H1 (cell line): ENCODE data around the gene NETO1. TPM values are rescaled to one million over a fixed set of nuclear protein-coding genes. Genes with fewer than 3 reads are reported as not detected.

Source experiments
- CTCF ChIA-PET: fragments of 300-600 bp; sonication (Branson Sonifier 250); formaldehyde crosslinking; loops from one replicate; lab custom pipeline; 2021; ENCODE audit not compliant: partially characterized antibody; lab: Charles Lee
- POLR2A ChIA-PET: fragments of 300-600 bp; sonication (Branson Sonifier 250); formaldehyde crosslinking; loops from one replicate; lab custom pipeline; 2021; ENCODE audit warnings: inconsistent platforms; ENCODE audit not compliant: partially characterized antibody; lab: Charles Lee
- DNase-seq, 2 experiments: peaks; one replicate each; pipeline versions ENCODE4 v3.0.0 to v3.0.0-alpha.2; 2010 to 2022; ENCODE audit warnings: low spot score in 2 of 2, low read depth in 1 of 2, mixed read lengths in 1 of 2
- FAIRE-seq: peaks from 2 replicates; lab custom pipeline; 2011; peaks lifted over from hg19 to GRCh38; lab: Jason Lieb, UNC
- H2AFZ ChIP-seq: 2 replicates; pipeline ENCODE4 v1.8.1; 2012; ENCODE audit warnings: low read length, inconsistent platforms
- H2AK5ac ChIP-seq: 2 replicates; pipeline ENCODE4 v1.6.1; 2013; ENCODE audit warnings: low read depth, low read length
- H2BK120ac ChIP-seq: replicated peaks from 2 replicates; pipeline ENCODE3; 2013; ENCODE audit warnings: low read depth, low read length, inconsistent platforms
- H2BK12ac ChIP-seq: 2 replicates; pipeline ENCODE4 v1.6.1; 2013; ENCODE audit warnings: low read depth, low read length
- H2BK15ac ChIP-seq: 2 replicates; pipeline ENCODE4 v1.6.1; 2013; ENCODE audit warnings: low read length
- H2BK20ac ChIP-seq: 2 replicates; pipeline ENCODE4 v1.6.1; 2013; ENCODE audit warnings: low read length
- H2BK5ac ChIP-seq: 2 replicates; pipeline ENCODE4 v1.6.1; 2013; ENCODE audit warnings: low read depth, low read length
- H3K14ac ChIP-seq: 2 replicates; pipeline ENCODE4 v1.6.1; 2013; ENCODE audit warnings: inconsistent platforms; ENCODE audit not compliant: insufficient read length
- H3K18ac ChIP-seq: 2 replicates; pipeline ENCODE4 v1.6.1; 2013; ENCODE audit warnings: low read length; ENCODE audit errors: extremely low read depth
- H3K23ac ChIP-seq: 2 replicates; pipeline ENCODE4 v1.6.1; 2013; ENCODE audit warnings: inconsistent platforms; ENCODE audit not compliant: insufficient read length
- H3K23me2 ChIP-seq: 2 replicates; pipeline ENCODE4 v1.6.1; 2013; ENCODE audit warnings: low read depth, low read length
- H3K27ac ChIP-seq: 2 replicates; pipeline ENCODE4 v1.6.1; 2011; ENCODE audit warnings: low read depth, low read length, inconsistent platforms
- H3K27me3 ChIP-seq, 4 experiments: replicated peaks in 1 of 4; 1 replicate in 1 of 4; 2 replicates in 3 of 4; pipeline versions ENCODE4 v1.6.1 to v1.8.1; 2011 to 2013; ENCODE audit warnings: low read length in 3 of 4, mild to moderate bottlenecking in 3 of 4, inconsistent platforms in 2 of 4, mixed read lengths in 2 of 4, moderate library complexity in 1 of 4; ENCODE audit not compliant: control insufficient read depth in 3 of 4, insufficient read depth in 3 of 4; ENCODE audit errors: extremely low read depth in 1 of 4
- H3K36me3 ChIP-seq, 4 experiments: 2 replicates each; pipeline versions ENCODE4 v1.6.1 to v1.8.1; 2011 to 2013; ENCODE audit warnings: mild to moderate bottlenecking in 4 of 4, low read length in 3 of 4, moderate library complexity in 2 of 4, control low read depth in 1 of 4, inconsistent platforms in 1 of 4; ENCODE audit not compliant: insufficient read depth in 4 of 4, control insufficient read depth in 2 of 4
- H3K4ac ChIP-seq: replicated peaks from 2 replicates; pipeline ENCODE3; 2013; ENCODE audit warnings: low read length, low read depth, mixed read lengths, inconsistent platforms; ENCODE audit not compliant: insufficient read length
- H3K4me1 ChIP-seq, 4 experiments: replicated peaks in 1 of 4; 1 replicate in 1 of 4; 2 replicates in 3 of 4; pipeline versions ENCODE4 v1.6.1 to v1.8.1; 2011 to 2013; ENCODE audit warnings: low read length in 3 of 4, inconsistent platforms in 2 of 4, mixed read lengths in 1 of 4; ENCODE audit not compliant: insufficient read depth in 4 of 4, control insufficient read depth in 3 of 4
- H3K4me2 ChIP-seq, 2 experiments: 2 replicates each; pipeline versions ENCODE4 v1.6.1 to v1.8.1; 2011 to 2013; ENCODE audit warnings: low read depth in 2 of 2, low read length in 2 of 2, control low read depth in 1 of 2, inconsistent platforms in 1 of 2, mild to moderate bottlenecking in 1 of 2; ENCODE audit not compliant: insufficient read depth in 1 of 2
- H3K4me3 ChIP-seq, 4 experiments: fragments of 200-600, 300-600 bp in 1 of 4; sonication (generic), shearing (Covaris generic), sonication (Bioruptor Twin) in 1 of 4; 2 replicates each; pipeline versions ENCODE4 v1.5.1 to v1.8.1; 2011 to 2016; ENCODE audit warnings: low read length in 4 of 4, low read depth in 3 of 4, control low read depth in 2 of 4, inconsistent platforms in 2 of 4, mild to moderate bottlenecking in 2 of 4, mixed read lengths in 1 of 4, moderate library complexity in 1 of 4; ENCODE audit not compliant: insufficient read depth in 2 of 4; ENCODE audit errors: extremely low read depth in 1 of 4
- H3K56ac ChIP-seq: replicated peaks from 2 replicates; pipeline ENCODE3; 2013; ENCODE audit warnings: low read depth, mild to moderate bottlenecking, mixed read lengths, low read length, inconsistent platforms; ENCODE audit not compliant: insufficient read length
- H3K79me1 ChIP-seq: 2 replicates; pipeline ENCODE4 v1.6.1; 2013; ENCODE audit warnings: low read depth, low read length, control low read depth
- H3K79me2 ChIP-seq, 2 experiments: 2 replicates each; pipeline versions ENCODE4 v1.6.1 to v1.8.1; 2012 to 2013; ENCODE audit warnings: low read length in 2 of 2, mild to moderate bottlenecking in 2 of 2, inconsistent platforms in 1 of 2; ENCODE audit not compliant: insufficient read depth in 2 of 2, control insufficient read depth in 1 of 2
- H3K9ac ChIP-seq, 4 experiments: replicated peaks in 1 of 4; 1 replicate in 1 of 4; 2 replicates in 3 of 4; pipeline versions ENCODE4 v1.6.1 to v1.8.1; 2011 to 2013; ENCODE audit warnings: low read depth in 3 of 4, low read length in 3 of 4, control low read depth in 2 of 4, mild to moderate bottlenecking in 2 of 4, moderate library complexity in 2 of 4, inconsistent platforms in 1 of 4; ENCODE audit errors: extremely low read depth in 1 of 4
- H3K9me3 ChIP-seq, 2 experiments: 2 replicates each; pipeline versions ENCODE4 v1.6.1 to v1.8.1; 2012 to 2013; ENCODE audit warnings: mild to moderate bottlenecking in 2 of 2, moderate library complexity in 2 of 2, control low read depth in 1 of 2, inconsistent platforms in 1 of 2, low read depth in 1 of 2, low read length in 1 of 2, mixed read lengths in 1 of 2; ENCODE audit not compliant: insufficient read depth in 2 of 2
- H4K20me1 ChIP-seq, 2 experiments: replicated peaks in 1 of 2; 2 replicates each; pipeline versions ENCODE3 to v1.8.1; 2011 to 2013; ENCODE audit warnings: inconsistent platforms in 2 of 2, low read length in 2 of 2, mild to moderate bottlenecking in 1 of 2; ENCODE audit not compliant: insufficient read depth in 2 of 2, control insufficient read depth in 1 of 2
- H4K5ac ChIP-seq: 2 replicates; pipeline ENCODE4 v1.6.1; 2013; ENCODE audit warnings: low read length, low read depth, mixed read lengths, inconsistent platforms; ENCODE audit not compliant: insufficient read length
- H4K8ac ChIP-seq: 2 replicates; pipeline ENCODE4 v1.8.0; 2013; ENCODE audit warnings: mild to moderate bottlenecking, moderate library complexity, low read length, inconsistent platforms; ENCODE audit not compliant: insufficient read depth; ENCODE audit errors: extremely low read depth
- H4K91ac ChIP-seq: replicated peaks from 2 replicates; pipeline ENCODE3; 2013; ENCODE audit warnings: low read length, mixed read lengths, inconsistent platforms; ENCODE audit not compliant: insufficient read length
- BRCA1 ChIP-seq: IDR thresholded peaks from 2 replicates; pipeline ENCODE4 v1.6.1; 2012; ENCODE audit warnings: low read depth, low read length, improper control_type of control experiment
- EZH2 ChIP-seq: fragments of 200-600 bp; sonication (generic); IDR thresholded peaks from 2 replicates; pipeline ENCODE4 v1.7.1; 2012; ENCODE audit warnings: low read depth, mild to moderate bottlenecking, moderate library complexity, low read length, inconsistent platforms; ENCODE audit not compliant: severe bottlenecking
- POU5F1 ChIP-seq: IDR thresholded peaks from 2 replicates; pipeline ENCODE4 v1.6.1; 2011; ENCODE audit warnings: low read depth, mild to moderate bottlenecking, low read length, moderate library complexity
- SAP30 ChIP-seq: fragments of 300-600 bp; sonication (generic); IDR thresholded peaks from 2 replicates; pipeline ENCODE4 v1.7.1; 2012; ENCODE audit warnings: low read length, moderate library complexity, mild to moderate bottlenecking, inconsistent platforms; ENCODE audit not compliant: insufficient read depth, insufficient replicate concordance
- WGBS, 2 experiments: shearing (Covaris generic) in 1 of 2; methylation state at CpG; one replicate each; pipeline versions ENCODE4 v1.1.6 to v1.1.7; 2013 to 2015; ENCODE audit warnings: low lambda C conversion rate in 2 of 2, mixed read lengths in 2 of 2, inconsistent platforms in 1 of 2, low coverage in 1 of 2, missing lambda C conversion rate in 1 of 2; ENCODE audit not compliant: insufficient replicate concordance in 2 of 2, insufficient coverage in 1 of 2, insufficient read length in 1 of 2; ENCODE audit errors: extremely low coverage in 1 of 2, missing lambda C conversion rate in 1 of 2; 5-methylcytosine and 5-hydroxymethylcytosine counted together
- polyA plus RNA-seq, 7 experiments: library from polyadenylated mRNA; depleted of rRNA in 3 of 7; stranded (reverse) in 5 of 7; unstranded in 2 of 7; fragments of >200 nt in 5 of 7; fragments of 200-250 nt in 2 of 7; gene quantifications; 1 replicate in 5 of 7; 2 replicates in 1 of 7; 4 replicates in 1 of 7; pipeline versions ENCODE4 v1.2.1 to v1.2.3, GENCODE V29; 2011 to 2013; ENCODE audit warnings: missing spikeins in 2 of 7, mixed read lengths in 2 of 7
- total RNA-seq: library from RNA; stranded (reverse); fragmentation: NEBNext Ultra II Directional; extraction: Animal tissue kit (Norgen Biotek cat#: 25700); gene quantifications from 2 replicates; pipeline ENCODE4 v1.2.1, GENCODE V29; 2021
- TF ChIP-seq, protein P1 (sequence below): IDR thresholded peaks from 2 replicates; pipeline ENCODE4 v1.6.1; 2011; ENCODE audit warnings: low read length, improper control_type of control experiment
- TF ChIP-seq, protein P2 (sequence below): IDR thresholded peaks from 2 replicates; pipeline ENCODE4 v1.6.1; 2012; ENCODE audit warnings: inconsistent platforms
- TF ChIP-seq, protein P3 (sequence below), 3 experiments: IDR thresholded peaks; 1 replicate in 2 of 3; 2 replicates in 1 of 3; pipeline versions ENCODE4 v1.5.1 to v1.6.1; 2011; ENCODE audit warnings: low read length in 3 of 3, mild to moderate bottlenecking in 3 of 3, inconsistent platforms in 2 of 3, low read depth in 1 of 3, moderate library complexity in 1 of 3; ENCODE audit not compliant: insufficient read depth in 1 of 3; ENCODE audit errors: control extremely low read depth in 1 of 3

The NETO1 gene
- total and polyA plus RNA-seq, 2 of the 8 experiments (the other 6 are each of a cell fraction or from before 2014, with no cell fraction given): 3.0 to 19.3 TPM

DNA sequence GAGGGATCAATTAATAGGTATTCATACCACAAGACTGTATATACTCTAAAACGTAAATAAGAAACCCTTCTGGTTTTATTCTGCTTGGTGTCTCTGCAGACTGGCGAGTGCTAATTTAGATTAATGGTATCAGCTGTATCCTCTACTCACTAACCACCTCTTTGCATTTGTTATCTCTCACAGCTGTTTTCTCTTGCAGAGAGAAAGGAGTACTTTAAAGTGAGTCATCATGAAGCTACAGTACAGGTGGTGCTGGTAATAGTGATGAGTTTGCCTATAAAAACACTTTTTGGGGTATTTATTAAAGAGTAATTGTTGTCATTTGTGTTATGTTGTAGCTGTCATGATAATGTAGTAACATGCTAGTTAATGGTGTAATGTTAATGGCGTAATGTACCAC, 147.7 kb downstream of the NETO1 start:
- POLR2A ChIA-PET: no interaction called here
- Histone ChIP-seq H3K79me2 (no peaks in the 10 kb centered on the region), H3K27me3 (no peaks in the 10 kb centered on the region), H2AK5ac (no peak overlapping the region), H2BK5ac (no peak overlapping the region), H3K18ac (no peak overlapping the region), H4K5ac (no peak overlapping the region), H2BK12ac (no peak overlapping the region), H4K8ac (no peak overlapping the region), H3K9ac (no peak overlapping the region), H3K4me2 (no peak overlapping the region), H3K56ac (no peak overlapping the region), H2BK20ac (no peak overlapping the region), H3K9me3 (no peaks in the 10 kb centered on the region), H3K27ac (no peak overlapping the region), H3K23ac (no peak overlapping the region), H3K4me3 (no peak overlapping the region), H2AFZ (no peak overlapping the region), H4K91ac (no peak overlapping the region), H2BK15ac (no peak overlapping the region), H2BK120ac (no peak overlapping the region), H4K20me1 (no peaks in the 10 kb centered on the region), H3K79me1 (no peaks in the 10 kb centered on the region), H3K4me1 (no peaks in the 10 kb centered on the region), H3K4ac (no peak overlapping the region), H3K14ac (no peak overlapping the region), H3K36me3 (no peaks in the 10 kb centered on the region), H3K23me2 (no peaks in the 10 kb centered on the region)
- FAIRE-seq (no peak), DNase-seq (no peak)
- CTCF ChIA-PET: no interaction called here
- TF ChIP-seq EZH2 (no peak), BRCA1 (no peak), SAP30 (no peak), POU5F1 (no peak)
- TF ChIP-seq, protein P1, sequence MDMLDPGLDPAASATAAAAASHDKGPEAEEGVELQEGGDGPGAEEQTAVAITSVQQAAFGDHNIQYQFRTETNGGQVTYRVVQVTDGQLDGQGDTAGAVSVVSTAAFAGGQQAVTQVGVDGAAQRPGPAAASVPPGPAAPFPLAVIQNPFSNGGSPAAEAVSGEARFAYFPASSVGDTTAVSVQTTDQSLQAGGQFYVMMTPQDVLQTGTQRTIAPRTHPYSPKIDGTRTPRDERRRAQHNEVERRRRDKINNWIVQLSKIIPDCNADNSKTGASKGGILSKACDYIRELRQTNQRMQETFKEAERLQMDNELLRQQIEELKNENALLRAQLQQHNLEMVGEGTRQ: no peak
- TF ChIP-seq, protein P2, sequence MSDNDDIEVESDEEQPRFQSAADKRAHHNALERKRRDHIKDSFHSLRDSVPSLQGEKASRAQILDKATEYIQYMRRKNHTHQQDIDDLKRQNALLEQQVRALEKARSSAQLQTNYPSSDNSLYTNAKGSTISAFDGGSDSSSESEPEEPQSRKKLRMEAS: no peak
- TF ChIP-seq, protein P3, sequence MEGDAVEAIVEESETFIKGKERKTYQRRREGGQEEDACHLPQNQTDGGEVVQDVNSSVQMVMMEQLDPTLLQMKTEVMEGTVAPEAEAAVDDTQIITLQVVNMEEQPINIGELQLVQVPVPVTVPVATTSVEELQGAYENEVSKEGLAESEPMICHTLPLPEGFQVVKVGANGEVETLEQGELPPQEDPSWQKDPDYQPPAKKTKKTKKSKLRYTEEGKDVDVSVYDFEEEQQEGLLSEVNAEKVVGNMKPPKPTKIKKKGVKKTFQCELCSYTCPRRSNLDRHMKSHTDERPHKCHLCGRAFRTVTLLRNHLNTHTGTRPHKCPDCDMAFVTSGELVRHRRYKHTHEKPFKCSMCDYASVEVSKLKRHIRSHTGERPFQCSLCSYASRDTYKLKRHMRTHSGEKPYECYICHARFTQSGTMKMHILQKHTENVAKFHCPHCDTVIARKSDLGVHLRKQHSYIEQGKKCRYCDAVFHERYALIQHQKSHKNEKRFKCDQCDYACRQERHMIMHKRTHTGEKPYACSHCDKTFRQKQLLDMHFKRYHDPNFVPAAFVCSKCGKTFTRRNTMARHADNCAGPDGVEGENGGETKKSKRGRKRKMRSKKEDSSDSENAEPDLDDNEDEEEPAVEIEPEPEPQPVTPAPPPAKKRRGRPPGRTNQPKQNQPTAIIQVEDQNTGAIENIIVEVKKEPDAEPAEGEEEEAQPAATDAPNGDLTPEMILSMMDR (IDR thresholded peaks at IDR 0.05; ENCODE audit: control extremely low read depth in 1 of 3, insufficient read depth in 1 of 3, low read depth in 1 of 3, low read length in 3 of 3): no peak
- WGBS, 2 experiments: 88% methylated on average over 3 of the region's 3 CpGs; no CpG with 5 or more reads in 1 of the 2 experiments
